DND-41 (cell line): Measurements from ENCODE around the gene MOXD1.

ENCODE experiments used
- ATAC-seq: fragments of 200-7000 bp; cut with Tn5 transposase; 3 replicates; pipeline ENCODE4 v1.9.1; 2021; ENCODE audit warnings: low read depth; ENCODE audit not compliant: insufficient read depth
- DNase-seq: peaks from one replicate; pipeline ENCODE4 v3.0.0-alpha.2; 2020
- H2AFZ ChIP-seq: 2 replicates; pipeline ENCODE4 v1.6.0; 2012; ENCODE audit warnings: low read depth, low read length
- H3K27ac ChIP-seq: 2 replicates; pipeline ENCODE4 v1.5.1; 2012; ENCODE audit warnings: low read length, inconsistent platforms
- H3K27me3 ChIP-seq: fragments of 200-600 bp; sonication (generic); 2 replicates; pipeline ENCODE4 v1.6.0; 2012; ENCODE audit warnings: low read length, mild to moderate bottlenecking, inconsistent platforms; ENCODE audit not compliant: insufficient read depth, poor library complexity
- H3K36me3 ChIP-seq: 2 replicates; pipeline ENCODE4 v1.5.1; 2012; ENCODE audit warnings: low read length, inconsistent platforms; ENCODE audit not compliant: insufficient read depth
- H3K4me1 ChIP-seq: 2 replicates; pipeline ENCODE4 v1.5.1; 2012; ENCODE audit warnings: mild to moderate bottlenecking, low read length; ENCODE audit not compliant: insufficient read depth
- H3K4me2 ChIP-seq: 2 replicates; pipeline ENCODE4 v1.6.0; 2012; ENCODE audit warnings: mild to moderate bottlenecking, moderate library complexity, low read length, inconsistent platforms; ENCODE audit not compliant: insufficient read depth
- H3K4me3 ChIP-seq, 2 experiments: fragments of 200-600 bp in 1 of 2; shearing (Covaris generic) in 1 of 2; 2 replicates each; pipeline ENCODE4 v1.5.1; 2012 to 2016; ENCODE audit warnings: inconsistent platforms in 2 of 2, low read length in 2 of 2, mild to moderate bottlenecking in 2 of 2, low read depth in 1 of 2, moderate library complexity in 1 of 2
- H3K79me2 ChIP-seq: 2 replicates; pipeline ENCODE4 v1.6.0; 2012; ENCODE audit warnings: low read length, inconsistent platforms; ENCODE audit not compliant: insufficient read depth
- H3K9ac ChIP-seq: 2 replicates; pipeline ENCODE4 v1.6.0; 2012; ENCODE audit warnings: low read depth, mild to moderate bottlenecking, inconsistent platforms, low read length, moderate library complexity
- H3K9me3 ChIP-seq: 2 replicates; pipeline ENCODE4 v1.5.1; 2012; ENCODE audit warnings: low read length, moderate library complexity, mild to moderate bottlenecking, inconsistent platforms; ENCODE audit not compliant: insufficient read depth, severe bottlenecking
- H4K20me1 ChIP-seq: 2 replicates; pipeline ENCODE4 v1.6.0; 2012; ENCODE audit warnings: low read length; ENCODE audit not compliant: insufficient read depth
- CTCF ChIP-seq: IDR thresholded peaks from 2 replicates; pipeline ENCODE4 v1.5.1; 2012; ENCODE audit warnings: borderline replicate concordance, low read length, moderate library complexity, mild to moderate bottlenecking; ENCODE audit not compliant: poor library complexity, severe bottlenecking; ENCODE audit errors: extremely low read depth
- EZH2 ChIP-seq: IDR thresholded peaks from 3 replicates; pipeline ENCODE4 v1.6.1; 2012; ENCODE audit warnings: borderline replicate concordance, low read depth, mild to moderate bottlenecking, moderate library complexity, low read length, inconsistent platforms; ENCODE audit not compliant: severe bottlenecking

Gene MOXD1

GRCh38 chr6:132445201-132445951 is 44.1 kb upstream of the MOXD1 start:
- Histone ChIP-seq H2AFZ (no peak overlapping the region), H3K9me3 (no peaks in the 10 kb centered on the region), H3K79me2 (no peaks in the 10 kb centered on the region), H4K20me1 (no peaks in the 10 kb centered on the region), H3K27me3 (no peaks in the 10 kb centered on the region), H3K4me1 (no peaks in the 10 kb centered on the region), H3K27ac (no peak overlapping the region), H3K36me3 (no peaks in the 10 kb centered on the region), H3K4me2 (no peak overlapping the region), H3K4me3 (no peak overlapping the region), H3K9ac (no peak overlapping the region)
- DNase-seq (no peak), ATAC-seq (no peak)
- TF ChIP-seq EZH2 (no peak), CTCF (no peak)

GRCh38 chr6:132443206-132443605 is 41.9 kb upstream of the MOXD1 start:
- H3K4me3 ChIP-seq = no peak overlapping the region
- TF ChIP-seq EZH2 (no peak), CTCF (no peak)
- DNase-seq (no peak), ATAC-seq (no peak)
- no peak overlapping the region for H3K9ac ChIP-seq
- H3K79me2 ChIP-seq = no peaks in the 10 kb centered on the region
- H3K36me3 ChIP-seq = no peaks in the 10 kb centered on the region
- no peak overlapping the region for H3K4me2 ChIP-seq
- no peak overlapping the region for H3K27ac ChIP-seq
- H4K20me1 ChIP-seq = no peaks in the 10 kb centered on the region
- no peaks in the 10 kb centered on the region for H3K4me1 ChIP-seq
- no peaks in the 10 kb centered on the region for H3K9me3 ChIP-seq
- no peak overlapping the region for H2AFZ ChIP-seq
- no peaks in the 10 kb centered on the region for H3K27me3 ChIP-seq

GRCh38 chr6:132430110-132430509 is 28.8 kb upstream of the MOXD1 start:
- Histone ChIP-seq H3K9ac (no peak overlapping the region), H3K27me3 (no peaks in the 10 kb centered on the region), H3K36me3 (no peaks in the 10 kb centered on the region), H3K4me3 (no peak overlapping the region), H3K9me3 (no peaks in the 10 kb centered on the region), H3K79me2 (no peaks in the 10 kb centered on the region), H3K4me1 (no peaks in the 10 kb centered on the region), H3K4me2 (no peak overlapping the region), H3K27ac (no peak overlapping the region), H2AFZ (no peak overlapping the region), H4K20me1 (no peaks in the 10 kb centered on the region)
- no peak for TF ChIP-seq CTCF
- no peak for TF ChIP-seq EZH2
- DNase-seq = no peak
- no peak for ATAC-seq
